IMR-90 (cell line): ENCODE measurements around the gene EIF4A3.

Source experiments
- BHLHE40 ChIP-seq: fragments of 150-350 bp; IDR thresholded peaks from 2 replicates; pipeline ENCODE4 v1.6.1; 2016; ENCODE audit warnings: mild to moderate bottlenecking, low read depth, low read length
- CEBPB ChIP-seq: IDR thresholded peaks from 2 replicates; pipeline ENCODE4 v1.6.1; 2012; ENCODE audit warnings: low read depth, low read length, improper control_type of control experiment
- CTCF ChIP-seq: conservative IDR thresholded peaks from 2 replicates; pipeline ENCODE4 v1.5.1; 2012; ENCODE audit warnings: mild to moderate bottlenecking, low read depth, low read length, improper control_type of control experiment
- ELK1 ChIP-seq: fragments of 150-350 bp; IDR thresholded peaks from 2 replicates; pipeline ENCODE4 v1.6.1; 2016; ENCODE audit warnings: low read depth, mild to moderate bottlenecking, low read length, moderate library complexity, borderline replicate concordance
- FOS ChIP-seq: fragments of 150-350 bp; IDR thresholded peaks from 2 replicates; pipeline ENCODE4 v1.6.1; 2016; ENCODE audit warnings: low read depth, low read length
- MAFK ChIP-seq: IDR thresholded peaks from 2 replicates; pipeline ENCODE4 v1.6.1; 2012; ENCODE audit warnings: low read depth, low read length, improper control_type of control experiment
- MAZ ChIP-seq: IDR thresholded peaks from 2 replicates; pipeline ENCODE4 v1.6.1; 2012; ENCODE audit warnings: low read depth, mild to moderate bottlenecking, low read length, improper control_type of control experiment, moderate library complexity, borderline replicate concordance
- NFE2L2 ChIP-seq: fragments of 150-350 bp; IDR thresholded peaks from 2 replicates; pipeline ENCODE4 v1.6.1; 2016; ENCODE audit warnings: low read depth, mild to moderate bottlenecking, low read length
- POLR2A ChIP-seq: IDR thresholded peaks from 2 replicates; pipeline ENCODE4 v1.6.1; 2012; ENCODE audit warnings: mild to moderate bottlenecking, low read depth, low read length
- RAD21 ChIP-seq: IDR thresholded peaks from 2 replicates; pipeline ENCODE4 v1.6.1; 2012; ENCODE audit warnings: low read length, improper control_type of control experiment
- RCOR1 ChIP-seq: IDR thresholded peaks from 2 replicates; pipeline ENCODE4 v1.6.1; 2012; ENCODE audit warnings: mild to moderate bottlenecking, low read length, improper control_type of control experiment; ENCODE audit not compliant: insufficient replicate concordance
- RFX5 ChIP-seq: IDR thresholded peaks from 2 replicates; pipeline ENCODE4 v1.8.0; 2012; ENCODE audit warnings: low read depth, mild to moderate bottlenecking, low read length, moderate library complexity
- SMC3 ChIP-seq: fragments of 150-350 bp; IDR thresholded peaks from 2 replicates; pipeline ENCODE4 v1.6.1; 2016; ENCODE audit warnings: low read depth, mild to moderate bottlenecking, antibody characterized with exemption, low read length, moderate library complexity
- USF2 ChIP-seq: fragments of 150-350 bp; IDR thresholded peaks from 2 replicates; pipeline ENCODE4 v1.6.1; 2017; ENCODE audit warnings: mild to moderate bottlenecking, antibody characterized with exemption, low read length, low read depth

- TF ChIP-seq USF2, result no peak
- TF ChIP-seq CTCF, result no peak
- TF ChIP-seq POLR2A, result no peak
- no peak for TF ChIP-seq RAD21
- TF ChIP-seq RCOR1, result no peak
- no peak for TF ChIP-seq MAZ
- TF ChIP-seq ELK1, result no peak
- no peak for TF ChIP-seq CEBPB
- TF ChIP-seq MAFK, result no peak
- TF ChIP-seq SMC3, result no peak
- no peak for TF ChIP-seq FOS
- TF ChIP-seq RFX5, result no peak
- TF ChIP-seq BHLHE40, result no peak
- no peak for TF ChIP-seq NFE2L2
These were observed 35.4 kb upstream of the EIF4A3 start for GRCh38 chr17:80182118-80182844.
